Activated T-cell treated with anti-CD3 and anti-CD28 coated beads, Interleukin-2, amount 50 U/mL, for 4 hours (primary cell): ENCODE measurements around the gene LTBP4. TPM values are rescaled to one million over a fixed set of nuclear protein-coding genes. Genes with fewer than 3 reads are reported as not detected.
"Not testable (repeated sequence)": the region's sequence is repeated elsewhere in the genome, so short reads cannot be mapped to it uniquely, and the experiment has no call there.

Experiments used
- ATAC-seq, 2 donors: fragments of 200-7000 bp; cut with Tn5 transposase; one replicate each; pipeline ENCODE4 v1.10.0; 2021
- DNase-seq: peaks from one replicate; pipeline ENCODE4 v3.0.0-alpha.2; 2020
- H3K27me3 Mint-ChIP-seq: one replicate; pipeline ENCODE4 v1.8.0; 2021; ENCODE audit warnings: low read depth, mixed read lengths
- H3K36me3 Mint-ChIP-seq: one replicate; pipeline ENCODE4 v1.8.0; 2022; ENCODE audit warnings: mixed read lengths; ENCODE audit not compliant: insufficient read depth
- H3K4me1 Mint-ChIP-seq: one replicate; pipeline ENCODE4 v1.8.0; 2021; ENCODE audit warnings: low read depth, mixed read lengths
- H3K4me3 Mint-ChIP-seq: one replicate; pipeline ENCODE4 v1.8.0; 2021; ENCODE audit warnings: mild to moderate bottlenecking, moderate library complexity, mixed read lengths
- H3K9me3 Mint-ChIP-seq: one replicate; pipeline ENCODE4 v1.8.0; 2021; ENCODE audit warnings: mixed read lengths
- total RNA-seq, 3 donors: library from RNA; stranded (reverse); gene quantifications; one replicate each; pipeline ENCODE4 v1.2.1, GENCODE V29; 2021

Gene LTBP4
- total RNA-seq, 3 donors from 2014 or later, result 210 to 251 (median 213) TPM

DNA sequence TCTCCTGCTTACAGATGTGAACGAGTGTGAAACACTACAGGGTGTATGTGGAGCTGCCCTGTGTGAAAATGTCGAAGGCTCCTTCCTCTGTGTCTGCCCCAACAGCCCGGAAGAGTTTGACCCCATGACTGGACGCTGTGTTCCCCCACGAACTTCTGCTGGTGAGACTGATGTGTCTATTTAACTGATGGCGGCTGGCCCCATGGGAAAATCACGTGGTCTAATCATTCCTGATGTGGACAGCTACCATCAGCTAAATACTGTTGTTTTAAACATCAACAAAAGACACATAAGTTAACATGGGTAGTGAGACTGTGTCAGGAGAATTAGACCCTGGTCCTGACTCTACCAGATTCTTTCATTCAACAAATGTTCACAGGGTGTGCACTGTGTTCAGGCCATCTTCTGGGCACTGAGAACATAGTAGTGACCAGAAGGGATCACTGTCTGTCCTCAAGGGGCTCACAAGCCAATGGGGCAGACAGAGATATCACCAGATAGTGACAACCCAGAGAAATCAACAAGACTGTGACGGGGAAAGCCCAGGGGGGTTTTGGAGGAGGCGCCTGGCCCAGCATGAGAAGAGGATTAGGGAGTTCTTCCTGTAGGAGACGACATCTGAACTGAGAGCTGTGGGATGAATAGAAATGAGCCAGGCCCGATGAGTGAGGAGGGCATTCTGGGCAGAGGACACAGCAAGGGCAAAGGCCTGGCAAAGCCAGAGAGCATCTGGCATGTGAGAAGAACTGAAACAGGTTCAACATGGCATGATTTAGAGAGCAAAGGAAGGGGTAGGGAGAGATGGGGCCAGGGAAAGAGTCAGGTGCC lies 18.4 kb downstream of the LTBP4 start:
- Mint-ChIP-seq H3K4me1 (peaks cover 26% of the 10 kb centered on the region), H3K36me3 (peaks cover 36% of the 10 kb centered on the region), H3K9me3 (no peaks in the 10 kb centered on the region), H3K4me3 (no peak overlapping the region), H3K27me3 (no peaks in the 10 kb centered on the region)
- ATAC-seq, result no peak
- DNase-seq, result no peak

DNA sequence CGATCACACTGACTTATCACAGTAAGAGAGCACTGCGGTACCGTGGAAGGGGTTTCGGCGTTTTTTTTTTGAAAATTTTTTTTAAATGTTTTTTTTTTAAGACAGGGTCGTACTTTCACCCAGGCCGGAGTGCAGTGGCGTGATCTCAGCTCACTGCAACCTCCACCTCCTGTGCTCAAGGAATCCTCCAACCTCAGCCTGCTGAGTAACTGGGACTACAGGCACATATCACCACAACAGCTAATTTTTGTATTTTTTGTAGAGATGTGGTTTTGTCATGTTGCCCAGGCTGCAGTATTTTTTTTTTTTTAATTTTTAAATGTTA lies 19.0 kb downstream of the LTBP4 start:
- peaks cover 21% of the 10 kb centered on the region for H3K4me1 Mint-ChIP-seq
- no peaks in the 10 kb centered on the region for H3K9me3 Mint-ChIP-seq
- H3K4me3 Mint-ChIP-seq, result no peak overlapping the region
- no peaks in the 10 kb centered on the region for H3K27me3 Mint-ChIP-seq
- no peak for ATAC-seq
- H3K36me3 Mint-ChIP-seq, result peaks cover 39% of the 10 kb centered on the region
- no peak for DNase-seq

DNA sequence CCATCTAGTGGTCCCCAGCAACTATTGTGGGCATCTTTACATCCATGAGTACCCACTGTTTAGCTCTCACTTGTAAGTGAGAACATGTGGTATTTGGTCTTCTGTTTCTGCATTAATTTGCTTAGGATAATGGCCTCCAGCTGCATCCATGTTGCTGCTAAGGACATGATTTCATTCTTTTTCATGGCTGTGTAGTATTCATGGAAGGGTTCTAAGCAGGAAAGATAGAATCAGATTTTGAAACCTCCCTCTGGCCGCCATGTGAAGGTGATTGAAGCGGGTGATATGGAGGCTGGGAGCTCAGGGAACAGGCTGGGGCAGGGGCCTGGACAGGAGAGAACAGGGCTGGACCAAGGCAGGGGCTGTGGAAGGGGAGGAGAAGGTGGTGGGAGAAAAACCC lies 20.1 kb downstream of the LTBP4 start:
- Mint-ChIP-seq H3K27me3 (no peaks in the 10 kb centered on the region), H3K4me1 (peaks cover 16% of the 10 kb centered on the region), H3K4me3 (no peak overlapping the region), H3K36me3 (peaks cover 38% of the 10 kb centered on the region), H3K9me3 (no peaks in the 10 kb centered on the region)
- no peak for DNase-seq
- ATAC-seq, result no peak

DNA sequence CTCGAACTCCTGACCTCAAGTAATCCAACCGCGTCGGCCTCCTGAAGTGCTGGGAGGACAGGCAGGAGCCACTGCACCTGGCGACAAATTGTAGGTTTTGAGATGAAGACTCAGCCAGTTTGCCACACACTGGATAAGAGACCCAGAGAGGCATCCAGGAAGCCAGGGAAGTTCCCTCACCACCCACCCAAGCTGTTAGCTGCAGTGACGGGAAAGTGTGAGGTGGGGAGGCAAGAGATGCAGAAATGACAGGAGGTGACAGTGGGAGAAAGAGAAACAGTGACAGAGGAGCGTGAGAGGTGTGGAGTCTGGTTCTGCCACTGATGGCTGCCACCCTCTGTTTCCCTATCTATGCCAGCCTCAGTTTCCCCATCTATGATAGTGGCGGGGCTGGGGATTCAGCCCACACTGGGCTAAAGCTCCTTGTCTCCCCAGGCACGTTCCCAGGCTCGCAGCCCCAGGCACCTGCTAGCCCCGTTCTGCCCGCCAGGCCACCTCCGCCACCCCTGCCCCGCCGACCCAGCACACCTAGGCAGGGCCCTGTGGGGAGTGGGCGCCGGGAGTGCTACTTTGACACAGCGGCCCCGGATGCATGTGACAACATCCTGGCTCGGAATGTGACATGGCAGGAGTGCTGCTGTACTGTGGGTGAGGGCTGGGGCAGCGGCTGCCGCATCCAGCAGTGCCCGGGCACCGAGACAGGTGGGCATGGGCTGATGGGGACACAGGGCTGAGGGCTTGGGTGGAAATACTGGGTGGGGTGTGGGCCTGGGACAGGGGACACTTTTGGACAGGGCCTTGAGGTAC lies 21.0 kb downstream of the LTBP4 start:
- DNase-seq, result no peak
- Mint-ChIP-seq H3K27me3 (no peaks in the 10 kb centered on the region), H3K4me3 (no peak overlapping the region), H3K9me3 (no peaks in the 10 kb centered on the region), H3K4me1 (peaks cover 12% of the 10 kb centered on the region), H3K36me3 (peaks cover 35% of the 10 kb centered on the region)
- ATAC-seq, result no peak

DNA sequence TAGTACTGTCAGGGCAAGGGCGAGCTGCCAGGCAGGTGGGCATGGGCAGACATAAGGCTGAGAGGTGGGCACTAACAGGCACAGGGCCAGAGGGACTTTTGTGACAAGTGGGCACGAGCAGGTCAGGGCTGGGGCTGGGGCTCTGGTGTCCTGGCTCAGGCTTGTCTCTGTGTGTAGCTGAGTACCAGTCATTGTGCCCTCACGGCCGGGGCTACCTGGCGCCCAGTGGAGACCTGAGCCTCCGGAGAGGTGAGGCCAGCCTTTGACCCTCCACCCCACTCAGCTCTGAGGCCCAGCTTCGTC lies 21.6 kb downstream of the LTBP4 start:
- H3K9me3 Mint-ChIP-seq, result no peaks in the 10 kb centered on the region
- H3K4me1 Mint-ChIP-seq, result peaks cover 12% of the 10 kb centered on the region
- no peaks in the 10 kb centered on the region for H3K27me3 Mint-ChIP-seq
- H3K4me3 Mint-ChIP-seq, result no peak overlapping the region
- DNase-seq, result no peak
- ATAC-seq, result no peak
- peaks cover 38% of the 10 kb centered on the region for H3K36me3 Mint-ChIP-seq

DNA sequence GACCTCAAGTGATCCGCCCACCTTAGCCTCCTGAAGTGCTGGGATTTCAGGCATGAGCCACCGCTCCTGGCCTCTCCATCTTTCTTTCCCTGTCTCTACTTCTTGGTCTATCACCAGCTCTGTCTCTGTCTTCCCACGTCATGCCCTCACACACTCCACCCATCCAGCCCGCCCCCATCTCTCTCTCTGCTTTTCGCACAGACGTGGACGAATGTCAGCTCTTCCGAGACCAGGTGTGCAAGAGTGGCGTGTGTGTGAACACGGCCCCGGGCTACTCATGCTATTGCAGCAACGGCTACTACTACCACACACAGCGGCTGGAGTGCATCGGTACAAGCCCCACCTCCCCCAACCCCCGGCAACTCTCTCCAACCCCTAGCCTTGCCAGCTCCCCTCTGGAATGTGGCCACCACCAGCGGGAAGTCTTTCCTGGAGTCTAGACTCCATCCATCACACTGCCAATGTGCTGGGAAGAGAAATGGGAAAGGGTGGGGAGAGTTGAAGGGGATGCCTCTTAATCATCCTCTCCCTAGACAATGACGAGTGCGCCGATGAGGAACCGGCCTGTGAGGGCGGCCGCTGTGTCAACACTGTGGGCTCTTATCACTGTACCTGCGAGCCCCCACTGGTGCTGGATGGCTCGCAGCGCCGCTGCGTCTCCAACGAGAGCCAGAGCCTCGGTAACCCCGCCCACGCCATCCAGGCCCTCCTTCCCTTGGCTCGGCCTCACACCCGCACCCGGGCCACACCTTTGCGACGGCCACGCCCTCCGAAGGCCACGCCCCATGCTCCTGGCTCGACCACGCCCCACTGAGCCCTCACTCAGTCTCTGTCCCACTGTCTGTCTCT lies 22.5 kb downstream of the LTBP4 start:
- Mint-ChIP-seq H3K9me3 (no peaks in the 10 kb centered on the region), H3K36me3 (peaks cover 35% of the 10 kb centered on the region), H3K27me3 (no peaks in the 10 kb centered on the region), H3K4me1 (peaks cover 11% of the 10 kb centered on the region), H3K4me3 (no peak overlapping the region)
- no peak for ATAC-seq
- DNase-seq, result no peak

DNA sequence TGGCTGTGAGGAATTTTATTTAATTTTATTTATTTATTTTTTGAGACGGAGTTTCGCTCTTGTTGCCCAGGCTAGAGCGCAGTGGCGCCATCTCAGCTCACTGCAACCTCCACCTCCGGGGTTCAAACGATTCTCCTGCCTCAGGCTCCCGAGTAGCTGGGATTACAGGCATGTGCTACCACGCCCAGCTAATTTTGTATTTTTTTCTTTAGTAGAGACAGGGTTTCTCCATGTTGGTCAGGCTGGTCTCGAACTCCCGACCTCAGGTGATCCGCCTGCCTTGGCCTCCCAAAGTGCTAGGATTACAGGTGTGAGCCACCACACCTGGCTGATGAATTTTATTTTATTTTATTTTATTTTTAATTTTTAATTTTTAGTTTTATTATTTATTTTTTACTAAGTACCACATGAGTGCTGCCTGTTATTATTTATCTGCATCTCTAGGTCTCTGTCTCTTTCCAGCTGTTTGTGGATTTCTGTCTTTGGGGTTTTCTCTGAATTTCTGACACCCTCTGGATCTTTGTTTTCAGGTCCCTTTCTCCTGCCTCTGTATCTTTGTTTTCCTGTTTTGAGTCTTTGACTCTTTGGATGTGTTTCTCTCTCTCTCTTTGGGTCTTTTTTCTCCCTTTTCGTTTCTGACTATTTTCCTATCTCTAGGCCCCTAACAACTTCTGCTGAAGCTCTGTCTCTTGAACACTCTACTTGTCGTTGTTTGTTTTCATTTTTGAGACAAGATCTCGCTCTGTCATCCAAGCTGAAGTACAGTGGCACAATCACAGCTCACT lies 23.4 kb downstream of the LTBP4 start:
- H3K27me3 Mint-ChIP-seq, H3K4me3 Mint-ChIP-seq, ATAC-seq, DNase-seq, H3K9me3 Mint-ChIP-seq, H3K4me1 Mint-ChIP-seq: not testable (repeated sequence)
- peaks cover 32% of the 10 kb centered on the region for H3K36me3 Mint-ChIP-seq

DNA sequence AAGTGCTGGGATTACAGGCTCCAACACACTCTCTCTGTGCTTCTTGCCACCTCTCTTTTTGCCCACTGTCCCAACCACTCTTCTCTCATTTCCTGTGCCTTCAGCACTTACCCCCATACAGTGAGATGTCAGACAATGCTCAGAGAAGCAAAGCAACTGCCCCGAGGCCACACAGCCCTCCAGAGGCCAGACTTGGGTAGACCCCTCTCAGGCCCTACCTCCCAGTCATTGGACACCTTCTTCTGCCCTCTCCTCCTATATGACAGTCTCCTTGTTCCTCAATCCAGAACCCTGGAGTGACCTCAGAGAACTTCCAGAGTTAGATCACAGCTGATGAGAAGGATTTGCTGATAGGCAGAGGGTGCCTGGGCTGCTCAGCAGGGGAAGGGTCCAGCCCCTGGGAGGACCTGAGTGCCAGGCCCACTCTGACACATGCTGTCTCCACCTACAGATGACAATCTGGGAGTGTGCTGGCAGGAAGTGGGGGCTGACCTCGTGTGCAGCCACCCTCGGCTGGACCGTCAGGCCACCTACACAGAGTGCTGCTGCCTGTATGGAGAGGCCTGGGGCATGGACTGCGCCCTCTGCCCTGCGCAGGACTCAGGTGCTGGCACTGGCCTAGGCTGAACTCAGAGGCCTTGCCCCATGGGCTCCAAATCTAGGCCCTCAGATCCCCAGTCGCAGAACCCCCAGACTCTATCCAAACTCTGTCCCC lies 24.4 kb downstream of the LTBP4 start:
- peaks cover 33% of the 10 kb centered on the region for H3K36me3 Mint-ChIP-seq
- no peak for ATAC-seq
- H3K4me3 Mint-ChIP-seq, result no peak overlapping the region
- DNase-seq, result no peak
- peaks cover 8% of the 10 kb centered on the region for H3K4me1 Mint-ChIP-seq
- H3K9me3 Mint-ChIP-seq, result no peaks in the 10 kb centered on the region
- no peaks in the 10 kb centered on the region for H3K27me3 Mint-ChIP-seq

DNA sequence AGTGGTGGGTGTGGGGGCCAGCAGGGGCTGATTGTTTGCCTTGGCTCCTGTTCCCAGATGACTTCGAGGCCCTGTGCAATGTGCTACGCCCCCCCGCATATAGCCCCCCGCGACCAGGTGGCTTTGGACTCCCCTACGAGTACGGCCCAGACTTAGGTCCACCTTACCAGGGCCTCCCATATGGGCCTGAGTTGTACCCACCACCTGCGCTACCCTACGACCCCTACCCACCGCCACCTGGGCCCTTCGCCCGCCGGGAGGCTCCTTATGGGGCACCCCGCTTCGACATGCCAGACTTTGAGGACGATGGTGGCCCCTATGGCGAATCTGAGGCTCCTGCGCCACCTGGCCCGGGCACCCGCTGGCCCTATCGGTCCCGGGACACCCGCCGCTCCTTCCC lies 25.7 kb downstream of the LTBP4 start:
- Mint-ChIP-seq H3K9me3 (no peaks in the 10 kb centered on the region), H3K36me3 (peaks cover 26% of the 10 kb centered on the region), H3K27me3 (no peaks in the 10 kb centered on the region), H3K4me3 (no peak overlapping the region), H3K4me1 (peaks cover 8% of the 10 kb centered on the region)
- ATAC-seq (no peak), DNase-seq (no peak)

DNA sequence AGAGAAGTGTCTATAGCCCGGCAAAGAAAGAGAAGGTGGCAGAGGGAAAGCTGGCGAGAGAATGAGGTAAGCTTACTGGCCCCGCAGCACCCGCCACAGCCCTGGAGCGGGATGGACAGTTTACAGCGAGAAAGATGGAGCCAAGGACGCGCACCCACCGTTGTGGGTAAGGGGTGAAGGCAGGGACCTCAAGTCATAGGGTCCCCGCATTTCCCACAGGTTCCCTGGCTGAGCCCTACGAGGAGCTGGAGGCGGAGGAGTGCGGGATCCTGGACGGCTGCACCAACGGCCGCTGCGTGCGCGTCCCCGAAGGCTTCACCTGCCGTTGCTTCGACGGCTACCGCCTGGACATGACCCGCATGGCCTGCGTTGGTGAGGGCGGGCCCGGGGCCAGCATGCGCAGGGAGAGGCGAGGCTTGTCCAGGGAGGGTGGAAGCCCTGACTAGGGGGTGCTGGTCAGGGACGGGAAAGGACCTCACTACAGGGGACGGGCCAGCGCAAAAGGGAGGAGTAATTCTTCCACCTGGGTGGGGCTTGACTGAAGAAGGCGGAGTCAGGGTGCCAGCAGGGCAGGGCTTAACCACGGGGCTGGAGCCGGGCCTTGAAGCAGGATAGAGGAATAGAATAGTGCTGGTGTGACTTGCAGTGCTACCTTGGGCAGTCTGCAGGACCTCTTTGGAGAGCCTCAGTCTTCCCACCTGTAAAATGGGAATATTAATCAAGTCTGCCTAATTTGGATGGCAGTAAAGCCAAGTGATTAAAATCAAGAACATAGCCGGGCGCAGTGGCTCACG lies 26.5 kb downstream of the LTBP4 start:
- no peaks in the 10 kb centered on the region for H3K9me3 Mint-ChIP-seq
- no peak for DNase-seq
- peaks cover 25% of the 10 kb centered on the region for H3K36me3 Mint-ChIP-seq
- peaks cover 8% of the 10 kb centered on the region for H3K4me1 Mint-ChIP-seq
- H3K4me3 Mint-ChIP-seq, result no peak overlapping the region
- H3K27me3 Mint-ChIP-seq, result no peaks in the 10 kb centered on the region
- ATAC-seq, result no peak

DNA sequence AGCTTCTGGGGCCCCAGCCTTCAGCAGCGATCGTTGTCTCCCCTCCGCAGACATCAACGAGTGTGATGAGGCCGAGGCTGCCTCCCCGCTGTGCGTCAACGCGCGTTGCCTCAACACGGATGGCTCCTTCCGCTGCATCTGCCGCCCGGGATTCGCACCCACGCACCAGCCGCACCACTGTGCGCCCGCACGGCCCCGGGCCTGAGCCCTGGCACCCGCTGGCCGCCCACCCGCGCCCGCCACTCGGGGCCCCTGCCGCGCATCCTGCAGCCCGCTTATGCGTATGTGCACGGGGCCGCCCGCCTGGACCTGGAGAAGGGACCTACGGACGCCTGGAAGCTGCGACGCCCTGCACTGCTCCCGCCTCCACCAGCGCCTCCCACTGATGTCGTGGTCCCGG lies 28.2 kb downstream of the LTBP4 start:
- Mint-ChIP-seq H3K4me1 (peaks cover 9% of the 10 kb centered on the region), H3K36me3 (peaks cover 22% of the 10 kb centered on the region), H3K27me3 (no peaks in the 10 kb centered on the region), H3K9me3 (no peaks in the 10 kb centered on the region), H3K4me3 (no peak overlapping the region)
- DNase-seq (no peak), ATAC-seq (no peak)

DNA sequence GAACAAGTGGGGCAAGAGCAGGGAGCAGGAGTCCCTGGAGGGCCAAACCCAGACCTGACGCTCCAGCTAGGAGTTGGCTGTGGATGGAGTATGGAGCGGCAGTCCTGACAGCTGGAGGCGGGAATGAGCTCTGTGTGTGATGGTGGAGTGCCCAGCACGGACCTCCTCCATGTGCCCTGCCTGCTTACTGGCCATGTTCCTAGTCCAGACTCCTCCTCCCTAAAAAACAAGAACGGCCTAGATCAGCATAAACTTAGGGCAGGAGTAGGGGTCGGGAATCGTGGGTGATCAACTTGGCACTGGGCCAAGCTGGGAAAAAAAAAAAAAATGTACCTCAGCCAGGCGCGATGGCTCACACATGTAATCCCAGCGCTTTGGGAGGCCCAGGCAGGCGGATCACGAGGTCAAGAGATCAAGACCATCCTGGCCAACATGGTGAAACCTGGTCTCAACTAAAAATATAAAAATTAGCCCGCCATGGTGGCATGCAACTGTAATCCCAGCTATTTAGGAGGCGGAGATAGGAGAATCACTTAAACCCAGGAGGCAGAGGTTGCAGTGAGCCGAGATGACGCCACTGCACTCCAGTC lies 29.5 kb downstream of the LTBP4 start:
- H3K4me1 Mint-ChIP-seq, result peaks cover 9% of the 10 kb centered on the region
- H3K4me3 Mint-ChIP-seq, result no peak overlapping the region
- H3K9me3 Mint-ChIP-seq, result no peaks in the 10 kb centered on the region
- DNase-seq, result no peak
- H3K36me3 Mint-ChIP-seq, result peaks cover 15% of the 10 kb centered on the region
- no peaks in the 10 kb centered on the region for H3K27me3 Mint-ChIP-seq
- ATAC-seq, result no peak
